Activated T-cell treated with anti-CD3 and anti-CD28 coated beads, Interleukin-2, amount 50 U/mL, for 72 hours (primary cell): ENCODE results near the gene EFHD1. TPM values are rescaled to one million over a fixed set of nuclear protein-coding genes. Genes with fewer than 3 reads are reported as not detected.
"Not testable (repeated sequence)": the region's sequence is repeated elsewhere in the genome, so short reads cannot be mapped to it uniquely, and the experiment has no call there.

Experiments
- ATAC-seq, 2 donors: fragments of 150-1000 bp; cut with Tn5 transposase; replicated peaks in 1 of 2; 2 replicates each; pipeline ENCODE4 v1.10.0; 2021; ENCODE audit warnings: moderate library complexity in 2 of 2, mild to moderate bottlenecking in 1 of 2
- DNase-seq, 2 donors: peaks; one replicate each; pipeline ENCODE4 v3.0.0; 2021 to 2022; ENCODE audit warnings: mixed read lengths in 1 of 2
- H3K27ac Mint-ChIP-seq: one replicate; pipeline ENCODE4 v1.8.0; 2022; ENCODE audit warnings: mild to moderate bottlenecking, moderate library complexity, mixed read lengths
- H3K27me3 Mint-ChIP-seq: one replicate; pipeline ENCODE4 v1.8.0; 2022; ENCODE audit warnings: low read depth, mixed read lengths
- H3K36me3 Mint-ChIP-seq, 2 donors: one replicate each; pipeline ENCODE4 v1.8.0; 2022; ENCODE audit warnings: mixed read lengths in 2 of 2, mild to moderate bottlenecking in 1 of 2; ENCODE audit not compliant: insufficient read depth in 2 of 2
- H3K4me1 Mint-ChIP-seq: one replicate; pipeline ENCODE4 v1.8.0; 2022; ENCODE audit warnings: low read depth, mixed read lengths
- H3K4me3 Mint-ChIP-seq, 2 donors: one replicate each; pipeline ENCODE4 v1.8.0; 2022; ENCODE audit warnings: mild to moderate bottlenecking in 2 of 2, mixed read lengths in 2 of 2, moderate library complexity in 2 of 2
- H3K9me3 Mint-ChIP-seq, 2 donors: one replicate each; pipeline ENCODE4 v1.8.0; 2022; ENCODE audit warnings: mixed read lengths in 2 of 2
- total RNA-seq, 2 donors: library from RNA; stranded (reverse); gene quantifications; one replicate each; pipeline ENCODE4 v1.2.3, GENCODE V29; 2022

The EFHD1 gene
- total RNA-seq, 2 donors from 2014 or later, result 1.0 to 1.8 TPM

DNA sequence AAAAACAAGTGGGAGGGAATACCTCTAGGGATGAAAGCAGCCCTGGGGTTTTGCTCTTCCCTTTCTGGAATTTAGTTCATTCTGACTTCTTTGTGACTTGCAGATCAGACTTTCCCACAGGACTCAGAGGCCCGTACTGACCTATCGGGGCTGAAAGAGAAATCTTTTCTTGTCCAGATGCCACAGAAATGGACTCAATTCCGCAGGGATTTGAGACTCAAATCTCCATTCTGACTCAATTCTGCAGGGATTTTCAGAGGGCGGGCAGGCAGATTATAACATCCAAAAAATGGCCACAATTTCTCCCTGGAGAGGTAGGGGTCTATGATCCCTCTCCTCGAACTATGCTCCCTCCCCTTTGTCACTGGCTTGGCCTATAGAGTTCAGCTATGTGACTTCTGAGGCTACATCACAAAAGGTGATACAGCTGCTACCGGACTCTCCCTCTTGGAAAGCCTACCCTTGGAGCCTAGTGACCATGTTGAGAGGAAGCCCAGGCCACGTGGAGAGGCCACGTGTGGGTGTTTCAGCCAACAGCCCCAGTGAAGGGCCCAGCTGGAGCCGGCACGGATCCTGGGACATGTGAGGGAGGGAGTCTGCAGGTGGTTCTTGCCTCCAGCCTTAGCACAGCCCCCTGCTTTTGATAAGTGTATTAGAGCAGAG is 4.8 kb upstream of the EFHD1 start:
- Mint-ChIP-seq H3K4me3 (no peak overlapping the region), H3K36me3 (no peaks in the 10 kb centered on the region), H3K27ac (no peak overlapping the region), H3K4me1 (peaks cover 11% of the 10 kb centered on the region), H3K9me3 (no peaks in the 10 kb centered on the region), H3K27me3 (peaks cover 30% of the 10 kb centered on the region)
- no peak for DNase-seq
- no peak for ATAC-seq

GRCh38 chr2:232629129-232629475 is 4.3 kb upstream of the EFHD1 start:
- Mint-ChIP-seq H3K27ac (no peak overlapping the region), H3K4me3 (no peak overlapping the region), H3K4me1 (peaks cover 11% of the 10 kb centered on the region), H3K27me3 (peaks cover 30% of the 10 kb centered on the region), H3K9me3 (no peaks in the 10 kb centered on the region), H3K36me3 (no peaks in the 10 kb centered on the region)
- ATAC-seq (no peak), DNase-seq (no peak)

DNA sequence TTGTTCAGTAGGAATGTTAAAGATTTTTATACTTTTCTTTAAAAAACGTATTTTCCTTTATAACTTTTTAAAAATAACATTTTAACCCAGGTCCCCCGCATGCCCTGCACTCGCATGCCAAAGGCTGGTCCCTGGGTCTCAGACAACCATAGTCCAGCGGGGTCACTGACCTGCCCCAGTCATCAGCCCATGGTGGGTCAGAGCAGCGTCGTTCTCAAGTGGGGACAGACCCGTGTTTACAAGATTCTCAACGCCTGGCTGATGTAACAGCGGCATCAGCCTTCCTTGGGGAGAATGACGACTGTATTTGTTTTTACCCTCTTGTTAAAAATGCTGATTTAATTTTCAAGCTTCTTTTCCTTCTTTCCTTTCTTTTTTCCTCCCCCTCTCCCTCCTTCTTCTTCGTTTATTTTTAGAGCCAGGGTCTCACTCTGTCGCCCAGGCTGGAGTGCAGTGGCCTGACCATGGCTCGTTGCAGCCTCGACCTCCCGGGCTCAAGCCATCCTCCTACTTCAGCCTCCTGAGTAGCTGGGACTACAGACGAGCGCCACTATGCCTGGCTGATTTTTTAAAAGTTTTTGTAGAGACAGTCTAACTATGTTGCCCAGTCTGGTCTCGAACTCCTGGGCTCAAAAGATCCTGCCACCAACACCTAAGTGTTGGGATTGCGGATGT is 1.0 kb upstream of the EFHD1 start:
- no peak overlapping the region for H3K27ac Mint-ChIP-seq
- H3K4me1 Mint-ChIP-seq, result peaks cover 7% of the 10 kb centered on the region
- no peaks in the 10 kb centered on the region for H3K36me3 Mint-ChIP-seq
- no peak for ATAC-seq
- peaks cover 47% of the 10 kb centered on the region for H3K27me3 Mint-ChIP-seq
- no peak for DNase-seq
- H3K9me3 Mint-ChIP-seq, result no peaks in the 10 kb centered on the region
- H3K4me3 Mint-ChIP-seq, result peak overlapping the region; percentile 69 to 73

DNA sequence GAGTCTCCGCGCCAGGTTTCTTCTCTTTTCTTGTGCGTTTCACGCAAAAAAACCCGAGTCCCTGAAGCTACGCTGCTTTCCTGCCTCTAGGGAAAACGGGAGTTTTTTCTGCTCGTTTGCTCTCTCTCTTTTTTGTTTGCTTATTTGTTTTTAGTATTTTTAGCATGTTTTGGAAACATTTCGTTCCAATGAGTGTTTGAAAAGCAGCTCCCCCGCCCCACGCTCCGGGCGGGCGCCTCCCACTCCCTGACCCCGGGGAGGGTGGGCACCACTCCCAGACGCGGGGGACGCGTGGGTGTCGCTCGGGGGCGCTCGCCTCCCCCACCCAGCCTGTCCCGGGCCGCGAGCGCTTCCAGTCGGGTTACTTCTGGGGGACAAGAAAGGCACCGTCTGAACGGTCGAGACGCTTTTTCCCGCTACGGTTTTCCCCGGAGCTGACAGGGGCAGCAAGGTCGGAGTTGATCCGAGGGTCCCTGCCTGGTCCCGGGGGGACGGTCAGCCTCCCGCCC is 446 bp upstream of the EFHD1 start:
- H3K4me3 Mint-ChIP-seq, result peak overlapping the region; percentile 69 to 73
- no peaks in the 10 kb centered on the region for H3K36me3 Mint-ChIP-seq
- H3K9me3 Mint-ChIP-seq, result no peaks in the 10 kb centered on the region
- no peak overlapping the region for H3K27ac Mint-ChIP-seq
- peak; percentile 14 to 26 for ATAC-seq
- peaks cover 47% of the 10 kb centered on the region for H3K27me3 Mint-ChIP-seq
- H3K4me1 Mint-ChIP-seq, result peaks cover 5% of the 10 kb centered on the region
- no peak for DNase-seq

DNA sequence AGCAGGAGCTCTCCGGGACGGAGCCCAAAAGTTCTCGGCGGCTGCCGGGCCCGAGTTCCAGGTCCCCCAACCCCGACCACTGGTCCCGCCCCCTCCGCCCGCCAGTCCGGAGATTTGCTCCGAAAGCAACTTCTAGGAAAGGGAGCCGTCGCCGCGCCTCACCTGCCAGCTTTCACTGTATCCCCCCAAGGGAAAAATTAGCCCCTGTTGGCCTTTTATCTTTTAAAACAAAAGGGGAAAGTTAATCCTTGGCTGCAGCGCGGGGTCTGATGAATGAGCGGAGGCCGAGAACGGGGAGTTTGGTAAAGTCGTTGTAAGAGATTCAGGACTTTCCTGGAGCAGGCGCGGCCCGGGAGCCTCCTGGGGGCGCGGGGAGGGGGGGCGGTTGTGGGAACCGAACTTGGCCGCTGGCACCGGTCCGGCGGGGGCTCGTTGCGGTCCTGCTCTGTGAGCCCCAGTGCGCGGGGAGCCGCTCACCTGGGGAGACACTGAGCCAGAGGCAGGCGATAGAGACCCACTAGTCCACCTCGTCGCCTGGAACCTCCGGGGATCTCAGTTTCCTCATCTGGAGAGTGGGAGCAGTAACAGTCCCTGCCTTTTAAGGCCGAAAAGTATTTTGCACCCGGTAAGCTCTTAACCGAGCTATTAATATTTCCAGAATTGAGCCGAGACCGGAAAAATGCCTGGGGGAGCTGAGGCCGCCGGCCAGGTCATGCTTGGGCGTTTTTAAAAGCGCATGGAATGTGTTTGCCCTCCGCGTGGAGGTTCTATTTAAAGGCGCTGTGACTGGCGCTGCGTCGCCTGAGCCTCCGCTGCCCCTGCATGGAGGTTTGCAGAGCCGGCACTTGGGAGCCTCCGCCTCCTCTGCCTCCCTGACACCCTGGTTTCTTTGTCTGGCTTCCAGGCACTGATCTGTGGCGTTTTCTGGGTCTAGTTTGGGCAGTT is 1.1 kb downstream of the EFHD1 start:
- Mint-ChIP-seq H3K27me3 (peaks cover 62% of the 10 kb centered on the region), H3K36me3 (no peaks in the 10 kb centered on the region), H3K27ac (no peak overlapping the region), H3K9me3 (no peaks in the 10 kb centered on the region), H3K4me1 (peaks cover 5% of the 10 kb centered on the region), H3K4me3 (peak overlapping the region; percentile 46 to 49)
- DNase-seq, result no peak
- no peak for ATAC-seq

- Mint-ChIP-seq H3K27me3 (peaks cover 62% of the 10 kb centered on the region), H3K4me3 (peak overlapping the region; percentile 16)
- not testable (repeated sequence) for H3K36me3 Mint-ChIP-seq, DNase-seq, H3K4me1 Mint-ChIP-seq, H3K9me3 Mint-ChIP-seq, ATAC-seq, H3K27ac Mint-ChIP-seq
These were observed 2.0 kb downstream of the EFHD1 start for GRCh38 chr2:232635376-232635775.

DNA sequence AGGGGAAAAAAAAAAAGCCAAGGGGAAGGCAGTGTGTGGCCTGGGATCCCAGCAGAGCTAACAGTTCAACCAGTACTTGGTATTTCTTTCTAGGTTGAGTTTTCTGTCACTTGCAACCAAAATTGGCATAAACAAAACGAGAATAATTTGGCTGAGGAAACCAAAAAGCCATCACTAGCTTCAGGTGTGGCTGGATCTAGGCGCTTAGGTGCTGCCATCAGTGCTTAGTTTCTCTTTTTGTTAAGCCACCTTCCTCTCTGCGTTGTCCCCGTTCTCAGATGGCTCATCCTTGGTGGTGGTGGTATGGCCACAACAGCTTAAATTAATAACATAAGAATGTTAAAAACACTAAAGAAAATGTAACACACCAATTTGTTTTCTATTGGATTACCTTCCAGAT is 2.4 kb downstream of the EFHD1 start:
- no peaks in the 10 kb centered on the region for H3K9me3 Mint-ChIP-seq
- peaks cover 5% of the 10 kb centered on the region for H3K4me1 Mint-ChIP-seq
- H3K27ac Mint-ChIP-seq, result no peak overlapping the region
- no peaks in the 10 kb centered on the region for H3K36me3 Mint-ChIP-seq
- peaks cover 60% of the 10 kb centered on the region for H3K27me3 Mint-ChIP-seq
- H3K4me3 Mint-ChIP-seq, result no peak overlapping the region
- DNase-seq (no peak), ATAC-seq (no peak)

GRCh38 chr2:232636788-232637420 is 3.5 kb downstream of the EFHD1 start:
- Mint-ChIP-seq H3K4me1 (peaks cover 5% of the 10 kb centered on the region), H3K4me3 (peak overlapping the region; percentile 10 to 54), H3K27ac (no peak overlapping the region), H3K27me3 (peaks cover 60% of the 10 kb centered on the region), H3K36me3 (no peaks in the 10 kb centered on the region), H3K9me3 (no peaks in the 10 kb centered on the region)
- ATAC-seq (no peak), DNase-seq (no peak)

- ATAC-seq, result no peak
- no peak for DNase-seq
- Mint-ChIP-seq H3K4me1 (no peaks in the 10 kb centered on the region), H3K27me3 (peaks cover 51% of the 10 kb centered on the region), H3K4me3 (no peak overlapping the region), H3K36me3 (no peaks in the 10 kb centered on the region), H3K27ac (no peak overlapping the region), H3K9me3 (no peaks in the 10 kb centered on the region)
These were observed 4.6 kb downstream of the EFHD1 start for GRCh38 chr2:232637866-232638583.

DNA sequence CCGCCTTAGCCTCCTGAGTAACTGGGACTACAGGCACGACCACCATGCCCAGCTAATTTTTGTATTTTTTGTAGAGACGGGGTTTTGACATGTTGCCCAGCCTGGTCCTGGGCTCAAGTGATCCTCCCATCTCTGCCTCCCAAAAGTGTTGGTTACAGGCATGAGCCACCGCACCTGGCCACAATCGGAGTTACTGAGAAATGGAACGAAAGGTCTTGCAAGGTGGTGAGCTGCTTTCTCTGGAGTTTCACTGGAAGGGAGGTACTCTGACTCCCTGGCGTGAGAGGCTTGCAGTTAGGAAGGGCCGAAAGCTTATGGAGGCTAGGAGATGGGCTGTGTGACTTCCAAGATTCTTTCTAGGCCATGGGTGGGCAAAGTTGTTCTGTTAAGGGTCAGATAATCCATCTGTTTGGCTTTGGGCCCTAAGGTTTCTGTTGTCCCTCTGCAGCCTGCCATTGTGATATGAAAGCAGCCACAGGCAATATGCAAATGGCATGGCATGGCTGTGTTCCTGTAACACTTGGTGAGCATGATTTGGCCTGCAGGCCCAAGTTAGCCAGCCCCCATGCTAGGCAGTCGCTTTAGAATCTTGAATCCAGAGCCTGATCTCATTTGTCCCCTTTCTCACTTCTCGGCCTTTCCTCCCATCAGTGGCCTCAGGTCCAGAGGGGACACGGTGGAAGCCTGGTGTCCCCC is 7.9 kb downstream of the EFHD1 start:
- Mint-ChIP-seq H3K36me3 (no peaks in the 10 kb centered on the region), H3K4me1 (no peaks in the 10 kb centered on the region), H3K27me3 (peaks cover 32% of the 10 kb centered on the region), H3K9me3 (no peaks in the 10 kb centered on the region), H3K4me3 (no peak overlapping the region), H3K27ac (no peak overlapping the region)
- DNase-seq (no peak), ATAC-seq (no peak)

- Mint-ChIP-seq H3K9me3 (no peaks in the 10 kb centered on the region), H3K27me3 (peaks cover 21% of the 10 kb centered on the region), H3K27ac (no peak overlapping the region), H3K36me3 (no peaks in the 10 kb centered on the region), H3K4me1 (no peaks in the 10 kb centered on the region), H3K4me3 (no peak overlapping the region)
- no peak for ATAC-seq
- DNase-seq, result no peak
These were observed 9.7 kb downstream of the EFHD1 start for GRCh38 chr2:232643147-232643425.

DNA sequence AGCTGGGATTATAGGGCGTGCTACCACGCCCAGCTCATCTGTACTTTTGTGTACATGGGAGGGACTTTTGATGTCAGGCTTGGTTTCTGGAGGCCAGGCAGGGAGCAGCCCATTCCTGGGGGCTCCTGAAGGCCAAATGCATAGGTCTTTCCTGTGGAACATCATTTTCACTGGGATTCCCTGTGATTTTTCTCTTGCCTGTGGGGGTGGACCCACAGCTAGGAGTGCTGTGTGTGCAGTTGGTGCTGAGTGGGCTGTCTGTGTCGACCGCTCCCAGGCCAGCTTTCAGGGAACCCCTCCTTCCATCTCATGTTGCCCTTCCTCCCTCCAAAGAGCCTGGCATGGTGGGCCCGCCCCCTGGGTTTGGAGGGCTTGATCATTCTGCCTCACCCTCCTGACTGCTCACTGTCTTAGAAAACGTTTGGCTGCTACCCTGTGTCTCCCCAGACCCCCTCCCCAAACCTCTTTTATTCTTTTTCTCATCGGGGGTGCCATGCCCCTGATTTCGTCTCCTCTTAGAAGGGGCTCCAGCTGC is 10.5 kb downstream of the EFHD1 start:
- H3K27ac Mint-ChIP-seq, result no peak overlapping the region
- no peak overlapping the region for H3K4me3 Mint-ChIP-seq
- ATAC-seq (no peak), DNase-seq (no peak)
- H3K27me3 Mint-ChIP-seq, result peaks cover 13% of the 10 kb centered on the region
- no peaks in the 10 kb centered on the region for H3K36me3 Mint-ChIP-seq
- no peaks in the 10 kb centered on the region for H3K4me1 Mint-ChIP-seq
- no peaks in the 10 kb centered on the region for H3K9me3 Mint-ChIP-seq
